HUES64 (cell line): Measurements from ENCODE around the gene TUBGCP5.
"Not testable (repeated sequence)": the region's sequence is repeated elsewhere in the genome, so short reads cannot be mapped to it uniquely, and the experiment has no call there.

Experiments
- H3K27ac ChIP-seq: 2 replicates; pipeline ENCODE4 v1.7.0; 2013; ENCODE audit warnings: low read depth, low read length, inconsistent platforms
- H3K27me3 ChIP-seq: 2 replicates; pipeline ENCODE4 v1.6.1; 2013; ENCODE audit warnings: mild to moderate bottlenecking, low read length; ENCODE audit not compliant: insufficient read depth
- H3K36me3 ChIP-seq: 2 replicates; pipeline ENCODE4 v1.6.1; 2013; ENCODE audit warnings: mild to moderate bottlenecking, low read length; ENCODE audit not compliant: insufficient read depth
- H3K4me1 ChIP-seq: 2 replicates; pipeline ENCODE4 v1.6.1; 2013; ENCODE audit warnings: mild to moderate bottlenecking, low read length, moderate library complexity; ENCODE audit not compliant: insufficient read depth
- H3K4me3 ChIP-seq: 2 replicates; pipeline ENCODE4 v1.5.1; 2013; ENCODE audit warnings: mild to moderate bottlenecking, low read length, moderate library complexity
- H3K9ac ChIP-seq: 2 replicates; pipeline ENCODE4 v1.6.1; 2013; ENCODE audit warnings: mild to moderate bottlenecking, low read depth, low read length
- H3K9me3 ChIP-seq: 2 replicates; pipeline ENCODE4 v1.6.1; 2013; ENCODE audit warnings: low read depth, low read length; ENCODE audit not compliant: insufficient read depth
- WGBS: fragments of 150-250, 120-280 bp; methylation state at CpG from one replicate; pipeline ENCODE4 v1.1.7; 2013; ENCODE audit warnings: missing lambda C conversion rate; 5-methylcytosine and 5-hydroxymethylcytosine counted together

TUBGCP5 gene

DNA sequence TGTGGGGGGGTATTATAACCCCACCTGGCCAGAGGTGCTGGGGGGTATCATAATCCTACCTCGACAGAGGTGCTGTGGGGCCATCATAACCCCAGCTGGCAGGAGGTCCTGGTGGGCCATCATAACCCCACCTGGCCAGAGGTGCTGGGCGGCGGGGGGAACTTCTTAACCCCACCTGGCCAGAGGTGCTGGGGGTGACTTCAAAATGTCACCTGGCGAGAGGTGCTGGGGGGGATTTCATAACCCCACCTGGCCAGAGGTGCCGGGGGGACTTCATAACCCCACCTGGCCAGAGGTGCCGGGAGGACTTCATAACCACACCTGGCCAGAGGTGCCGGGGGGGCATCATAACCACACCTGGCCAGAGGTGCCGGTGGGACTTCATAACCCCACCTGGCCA is 2.4 kb upstream of the TUBGCP5 start:
- H3K36me3 ChIP-seq, H3K9ac ChIP-seq, H3K4me1 ChIP-seq, H3K4me3 ChIP-seq, H3K9me3 ChIP-seq, H3K27me3 ChIP-seq, H3K27ac ChIP-seq: not testable (repeated sequence)
- WGBS = 87% methylated on average over 8 of the region's 8 CpGs

DNA sequence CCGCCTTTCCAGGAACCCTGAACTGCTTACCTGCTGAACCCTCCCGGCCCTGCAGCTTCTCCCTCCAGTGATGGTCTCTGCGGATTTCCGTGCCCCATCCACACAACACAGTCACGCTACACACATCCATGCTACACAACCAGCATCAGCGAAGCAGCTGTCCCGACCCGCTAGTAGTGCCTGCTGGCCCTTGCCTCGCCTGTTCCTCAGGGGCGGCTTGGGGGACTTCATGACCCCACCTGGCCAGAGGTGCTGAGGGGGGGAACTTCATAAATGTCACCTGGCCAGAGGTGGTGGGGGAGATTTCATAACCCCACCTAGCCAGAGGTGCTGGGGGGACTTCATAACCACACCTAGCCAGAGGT is 530 bp upstream of the TUBGCP5 start:
- H3K4me1 ChIP-seq = peaks cover 6% of the 10 kb centered on the region; the same call in 1 of the 2 replicates
- no peaks in the 10 kb centered on the region for H3K27me3 ChIP-seq
- peak overlapping the region; percentile 74 for H3K4me3 ChIP-seq
- H3K27ac ChIP-seq = no peak overlapping the region; the same call in 1 of the 2 replicates
- peaks cover 14% of the 10 kb centered on the region for H3K36me3 ChIP-seq
- 46% methylated on average over 10 of the region's 10 CpGs for WGBS
- H3K9ac ChIP-seq = peak overlapping the region; percentile 98
- H3K9me3 ChIP-seq = no peaks in the 10 kb centered on the region

DNA sequence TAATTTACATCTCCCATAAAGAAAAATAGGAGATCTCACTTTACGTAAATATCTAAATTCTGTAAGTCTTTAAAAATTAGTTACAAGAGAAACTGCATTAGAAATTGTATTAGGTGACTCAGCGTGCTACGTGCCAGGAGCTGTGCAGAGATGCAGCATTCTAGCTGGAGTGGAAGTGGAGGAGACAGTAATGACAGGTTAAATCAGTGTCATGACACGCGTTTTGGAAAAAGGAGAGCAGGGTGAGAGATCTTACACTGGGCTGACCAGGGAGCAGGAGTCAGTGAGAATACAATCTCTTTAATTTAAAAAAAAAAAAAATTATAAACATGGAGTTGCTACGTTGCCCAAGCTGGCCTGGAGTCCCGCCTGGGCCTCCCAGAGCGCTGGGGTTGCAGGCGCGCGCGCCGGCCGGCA is 635 bp downstream of the TUBGCP5 start:
- H3K4me1 ChIP-seq = peaks cover 6% of the 10 kb centered on the region; the same call in 1 of the 2 replicates
- 2% methylated on average over 13 of the region's 14 CpGs for WGBS
- no peaks in the 10 kb centered on the region for H3K27me3 ChIP-seq
- H3K9me3 ChIP-seq = no peaks in the 10 kb centered on the region
- peaks cover 26% of the 10 kb centered on the region for H3K36me3 ChIP-seq
- H3K9ac ChIP-seq = peak overlapping the region; percentile 98
- H3K4me3 ChIP-seq = peak overlapping the region; percentile 74
- H3K27ac ChIP-seq = no peak overlapping the region

DNA sequence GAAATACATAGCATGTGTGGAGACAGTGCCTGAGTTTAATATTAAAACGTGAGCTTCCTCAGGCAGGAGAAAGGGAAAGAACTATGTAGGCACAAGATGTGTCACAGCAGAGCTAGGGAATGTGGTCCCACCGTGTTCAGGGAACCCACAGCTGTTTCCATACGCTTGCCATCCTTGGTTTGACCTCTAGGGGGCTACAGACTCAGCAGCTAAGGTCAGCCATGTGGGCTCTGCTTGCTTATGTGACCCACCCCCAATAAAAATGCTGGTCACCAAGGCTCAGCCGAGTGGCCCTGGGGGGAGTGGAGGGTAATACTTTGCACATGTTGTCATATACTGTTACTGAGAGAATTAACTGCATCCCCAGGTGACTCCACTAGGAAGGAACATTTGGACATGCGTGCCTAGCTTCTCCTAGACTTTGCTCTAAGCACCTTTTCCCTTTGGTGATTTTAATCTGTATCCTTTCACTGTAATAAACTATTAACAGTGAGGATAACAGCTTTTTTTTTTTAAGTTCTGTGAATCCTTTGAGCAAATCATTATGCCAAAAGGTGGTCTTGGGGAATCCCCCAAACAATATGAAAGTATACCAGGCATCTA is 3.3 kb downstream of the TUBGCP5 start:
- no peak overlapping the region for H3K4me3 ChIP-seq
- no peaks in the 10 kb centered on the region for H3K27me3 ChIP-seq
- no peak overlapping the region for H3K27ac ChIP-seq
- H3K36me3 ChIP-seq = peaks cover 52% of the 10 kb centered on the region
- H3K9ac ChIP-seq = no peak overlapping the region
- 57% methylated on average over 5 of the region's 5 CpGs for WGBS
- H3K4me1 ChIP-seq = peaks cover 6% of the 10 kb centered on the region; the same call in 1 of the 2 replicates
- H3K9me3 ChIP-seq = no peaks in the 10 kb centered on the region

DNA sequence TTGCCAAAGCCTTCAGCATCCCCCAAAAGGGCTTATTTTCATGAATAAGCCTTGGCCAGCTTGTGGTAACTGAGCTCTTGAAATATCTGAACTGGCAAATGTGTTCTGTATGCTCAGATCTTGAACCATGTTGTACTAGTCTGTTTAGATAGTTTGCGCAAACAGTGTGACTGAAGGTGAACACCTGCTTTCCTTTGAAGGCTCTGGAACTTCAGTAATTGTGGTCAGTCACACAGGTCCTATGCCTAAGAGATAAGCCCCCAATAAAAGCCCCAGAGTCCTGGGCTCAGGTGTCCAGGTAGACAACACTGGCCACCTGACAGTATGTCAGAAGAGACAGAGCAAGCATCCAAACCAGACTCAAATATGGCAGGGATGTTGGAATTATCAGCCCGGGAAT is 5.4 kb downstream of the TUBGCP5 start:
- H3K27ac ChIP-seq = no peak overlapping the region
- H3K4me3 ChIP-seq = no peak overlapping the region
- no peaks in the 10 kb centered on the region for H3K9me3 ChIP-seq
- H3K36me3 ChIP-seq = peaks cover 72% of the 10 kb centered on the region
- H3K9ac ChIP-seq = no peak overlapping the region
- H3K27me3 ChIP-seq = no peaks in the 10 kb centered on the region
- peaks cover 6% of the 10 kb centered on the region; the same call in 1 of the 2 replicates for H3K4me1 ChIP-seq
- 95% methylated on average over 2 of the region's 2 CpGs for WGBS

DNA sequence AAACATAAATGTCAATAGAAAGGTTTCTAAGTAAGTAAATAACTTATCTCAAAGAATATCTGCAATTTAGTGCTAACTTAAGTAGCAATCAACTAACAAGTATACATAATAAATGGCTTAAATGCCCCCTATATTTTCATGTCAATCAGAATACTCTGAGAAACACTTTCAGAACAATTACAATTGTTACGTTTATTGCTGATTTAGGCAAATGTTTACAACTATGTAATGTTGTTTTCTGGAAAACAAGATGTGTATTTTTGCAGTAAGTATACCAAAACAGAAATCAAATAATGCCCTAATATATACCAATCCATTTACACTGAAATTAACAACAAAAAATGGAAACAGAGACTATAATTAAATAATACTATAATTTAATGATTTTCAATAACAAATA is 13.2 kb downstream of the TUBGCP5 start:
- no peak overlapping the region for H3K27ac ChIP-seq
- WGBS = no CpG with 5 or more reads among the region's 1 CpG
- H3K27me3 ChIP-seq = no peaks in the 10 kb centered on the region
- no peaks in the 10 kb centered on the region for H3K4me1 ChIP-seq
- peaks cover 99% of the 10 kb centered on the region for H3K36me3 ChIP-seq
- H3K9ac ChIP-seq = no peak overlapping the region
- no peaks in the 10 kb centered on the region for H3K9me3 ChIP-seq
- no peak overlapping the region for H3K4me3 ChIP-seq

DNA sequence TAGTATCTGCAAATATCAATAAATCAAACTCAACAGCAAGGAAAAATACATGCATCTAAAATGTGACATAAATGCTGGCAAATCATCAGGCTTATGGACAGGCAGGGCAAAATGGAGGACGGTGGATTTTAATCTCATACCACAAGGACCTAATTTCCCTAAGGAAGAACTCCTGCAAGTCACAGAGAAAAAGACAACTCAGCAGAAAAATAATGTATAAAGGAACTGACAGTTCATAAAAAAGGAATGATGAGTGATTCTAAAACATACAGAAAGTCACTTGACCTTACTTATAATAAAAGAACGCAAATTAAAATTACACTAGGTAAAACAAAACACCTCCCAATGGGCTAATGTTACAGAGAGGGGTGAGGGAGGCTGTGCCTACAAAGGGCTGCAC is 17.2 kb downstream of the TUBGCP5 start:
- Histone ChIP-seq H3K27me3 (no peaks in the 10 kb centered on the region), H3K9ac (no peak overlapping the region), H3K4me1 (no peaks in the 10 kb centered on the region), H3K36me3 (peaks cover 93% of the 10 kb centered on the region), H3K9me3 (no peaks in the 10 kb centered on the region), H3K4me3 (no peak overlapping the region), H3K27ac (no peak overlapping the region)
- 100% methylated on average over 1 of the region's 2 CpGs for WGBS

DNA sequence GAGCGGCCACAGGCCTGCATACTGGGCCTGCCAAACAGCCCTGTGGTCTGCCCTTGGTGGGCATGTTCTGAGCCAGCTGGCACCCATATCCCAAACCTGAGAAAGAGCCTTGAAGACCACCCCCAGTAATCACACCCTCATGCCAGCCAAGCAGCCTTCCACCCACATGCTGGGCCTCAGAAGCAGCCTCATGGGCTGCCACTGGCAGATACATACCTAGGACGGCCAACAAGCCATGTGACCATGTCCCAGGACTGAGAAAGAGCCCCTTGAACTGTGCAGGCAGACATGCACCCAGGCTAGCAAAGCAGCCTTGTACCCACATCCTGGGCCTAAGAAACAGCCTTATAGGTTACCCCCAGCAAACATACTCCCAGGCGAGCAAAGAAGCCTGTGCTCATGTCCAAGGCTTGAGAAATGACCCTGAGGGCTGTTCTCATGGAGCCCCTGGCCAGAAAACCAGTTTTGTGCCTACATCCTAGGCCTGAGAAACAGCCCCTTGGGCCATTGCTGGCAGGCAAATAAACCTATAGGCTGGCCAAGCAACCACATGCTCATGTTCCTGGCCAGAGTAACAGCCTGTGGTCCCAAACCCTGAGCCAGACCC is 24.9 kb downstream of the TUBGCP5 start:
- H3K36me3 ChIP-seq = peaks cover 84% of the 10 kb centered on the region
- WGBS = 94% methylated on average over 3 of the region's 3 CpGs
- no peaks in the 10 kb centered on the region for H3K27me3 ChIP-seq
- H3K4me3 ChIP-seq = no peak overlapping the region
- no peak overlapping the region for H3K9ac ChIP-seq
- no peak overlapping the region for H3K27ac ChIP-seq
- no peaks in the 10 kb centered on the region for H3K9me3 ChIP-seq
- no peaks in the 10 kb centered on the region for H3K4me1 ChIP-seq

DNA sequence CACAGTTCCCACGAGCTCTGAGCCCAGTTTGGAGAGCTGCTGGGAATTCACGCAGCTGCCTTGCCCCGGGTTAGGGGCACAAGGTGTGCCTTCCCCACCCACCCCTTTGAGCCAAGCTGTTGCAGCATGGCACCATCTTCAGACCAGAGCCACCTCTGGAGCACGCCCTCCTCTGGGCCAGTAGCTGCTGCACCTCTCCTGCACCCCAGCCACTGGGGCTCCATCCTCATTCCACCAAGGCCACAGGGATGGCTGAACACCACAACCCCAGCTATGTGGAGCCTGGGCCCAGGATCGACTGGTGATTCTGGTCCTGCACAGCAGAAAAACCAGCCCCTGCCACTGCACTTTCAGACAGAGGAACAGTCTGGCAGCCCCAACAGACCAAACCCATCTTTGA is 25.7 kb downstream of the TUBGCP5 start:
- peaks cover 84% of the 10 kb centered on the region for H3K36me3 ChIP-seq

DNA sequence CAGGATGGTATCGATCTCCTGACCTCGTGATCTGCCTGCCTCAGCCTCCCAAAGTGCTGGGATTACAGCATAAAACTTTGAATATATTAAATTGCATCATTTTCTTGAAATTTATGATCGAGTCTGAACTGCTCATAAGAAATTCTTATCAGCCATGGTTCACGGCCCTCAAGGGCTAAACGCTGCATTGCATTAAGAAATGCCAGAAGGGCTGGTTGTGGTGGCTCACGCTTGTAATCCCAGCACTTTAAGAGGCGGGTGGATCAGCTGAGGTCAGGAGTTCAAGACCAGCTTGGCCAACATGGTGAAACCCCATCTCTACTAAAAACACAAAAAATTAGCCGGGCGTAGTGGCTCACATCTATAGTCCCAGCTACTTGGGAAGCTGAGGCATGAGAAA is 26.8 kb downstream of the TUBGCP5 start:
- H3K36me3 ChIP-seq = peaks cover 84% of the 10 kb centered on the region
- not testable (repeated sequence) for H3K4me3 ChIP-seq, H3K9ac ChIP-seq, H3K27me3 ChIP-seq, H3K9me3 ChIP-seq, H3K4me1 ChIP-seq, H3K27ac ChIP-seq
- 96% methylated on average over 9 of the region's 9 CpGs for WGBS

More for the DNA sequence above, 25.7 kb downstream of the TUBGCP5 start:
- no peaks in the 10 kb centered on the region for H3K27me3 ChIP-seq
- no peaks in the 10 kb centered on the region for H3K9me3 ChIP-seq
- H3K4me3 ChIP-seq = no peak overlapping the region
- H3K27ac ChIP-seq = no peak overlapping the region
- no peak overlapping the region for H3K9ac ChIP-seq
- 95% methylated on average over 5 of the region's 5 CpGs for WGBS
- H3K4me1 ChIP-seq = no peaks in the 10 kb centered on the region

DNA sequence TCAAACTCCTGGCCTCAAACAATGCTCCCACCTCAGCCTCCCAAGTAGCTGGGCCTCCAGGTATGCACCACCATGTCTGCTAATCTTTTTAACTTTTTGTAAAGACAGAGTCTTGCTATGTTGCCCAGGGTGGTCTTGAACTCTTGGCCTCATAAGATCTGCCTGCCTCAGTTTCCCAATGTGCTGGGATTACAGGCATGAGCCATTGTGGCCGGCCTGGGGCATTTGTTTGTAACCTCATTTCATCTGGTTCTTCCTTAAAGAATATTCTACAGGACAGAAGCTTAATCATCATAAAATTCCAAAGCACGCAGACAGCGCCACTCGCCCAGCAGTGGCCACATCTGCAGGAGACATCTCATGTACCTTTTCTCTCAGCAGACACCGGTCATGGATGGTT is 35.6 kb downstream of the TUBGCP5 start:
- no peak overlapping the region for H3K27ac ChIP-seq
- H3K4me1 ChIP-seq = no peaks in the 10 kb centered on the region
- H3K9me3 ChIP-seq = no peaks in the 10 kb centered on the region
- 97% methylated on average over 5 of the region's 5 CpGs for WGBS
- no peak overlapping the region for H3K9ac ChIP-seq
- peaks cover 93% of the 10 kb centered on the region for H3K36me3 ChIP-seq
- no peaks in the 10 kb centered on the region for H3K27me3 ChIP-seq
- no peak overlapping the region for H3K4me3 ChIP-seq

DNA sequence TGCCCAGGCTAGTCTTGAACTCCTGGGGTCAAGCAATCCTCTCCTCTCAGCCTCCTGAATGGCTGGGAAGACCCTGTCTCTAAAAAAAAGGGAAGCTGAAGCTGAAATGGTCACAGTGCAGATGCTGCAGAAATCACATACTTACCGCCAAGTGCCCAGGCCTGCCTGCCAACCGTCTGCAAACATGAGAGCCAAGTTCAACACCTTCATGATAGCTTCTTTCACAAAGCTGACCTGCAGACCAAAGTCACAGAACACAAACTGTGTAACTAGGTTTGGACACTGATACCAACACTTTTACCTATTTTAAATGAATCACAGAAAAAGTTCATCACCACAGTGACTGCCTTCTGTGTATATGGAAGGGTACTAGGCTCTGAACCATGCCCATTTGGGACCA is 36.4 kb downstream of the TUBGCP5 start:
- 95% methylated on average over 2 of the region's 2 CpGs for WGBS
- Histone ChIP-seq H3K27ac (no peak overlapping the region), H3K4me3 (no peak overlapping the region), H3K36me3 (peaks cover 89% of the 10 kb centered on the region), H3K9ac (no peak overlapping the region), H3K27me3 (no peaks in the 10 kb centered on the region), H3K9me3 (no peaks in the 10 kb centered on the region), H3K4me1 (no peaks in the 10 kb centered on the region)
